HG02870 (cell line): ENCODE results near the gene PPP2R5E.
"Not testable (repeated sequence)": the region's sequence is repeated elsewhere in the genome, so short reads cannot be mapped to it uniquely, and the experiment has no call there.

Experiments
- ATAC-seq: cut with Tn5 transposase; IDR thresholded peaks from one replicate; pipeline ENCODE4 v1.9.1; 2021; ENCODE audit warnings: mild to moderate bottlenecking, moderate library complexity; ENCODE audit not compliant: unreplicated experiment

The PPP2R5E gene

DNA sequence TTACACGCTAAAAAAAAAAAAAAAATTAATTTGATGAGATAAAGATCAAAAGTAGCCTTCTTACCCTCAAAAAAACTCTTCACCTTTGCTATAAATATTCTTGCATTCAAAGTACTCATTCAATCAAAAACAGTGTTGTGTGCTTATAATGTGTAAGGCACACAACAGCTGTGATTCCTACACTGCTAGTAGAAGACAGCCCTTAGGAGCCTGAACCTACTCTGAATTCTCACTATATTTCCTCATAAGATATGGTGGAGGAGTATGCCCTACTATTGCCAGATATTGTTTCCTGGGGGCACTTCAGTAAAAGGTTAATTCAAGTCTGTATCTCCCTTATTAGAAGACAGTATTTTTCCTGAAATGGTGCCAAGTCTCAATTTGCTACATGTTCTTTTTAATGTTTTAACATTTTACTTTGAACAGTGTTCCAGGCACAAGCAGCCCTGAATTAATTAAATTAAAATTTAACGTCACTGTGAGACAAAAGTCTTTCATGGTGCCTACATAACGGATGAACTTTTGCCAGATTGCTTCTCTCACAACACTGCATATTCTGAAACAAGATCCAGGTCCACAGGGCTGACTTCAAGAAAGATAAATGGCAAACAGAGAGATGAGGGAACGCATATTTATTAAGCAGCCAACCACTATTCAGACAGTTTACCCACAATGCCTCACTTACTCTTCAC is 19.3 kb downstream of the PPP2R5E start:
- no peak for ATAC-seq

GRCh38 chr14:63522511-63522910 is 20.7 kb downstream of the PPP2R5E start:
- ATAC-seq = not testable (repeated sequence)

- ATAC-seq = no peak
These were observed 25.8 kb downstream of the PPP2R5E start for GRCh38 chr14:63517354-63517753.

GRCh38 chr14:63515240-63515639 is 27.9 kb downstream of the PPP2R5E start:
- ATAC-seq = no peak

GRCh38 chr14:63513756-63514155 is 29.4 kb downstream of the PPP2R5E start:
- ATAC-seq = no peak

DNA sequence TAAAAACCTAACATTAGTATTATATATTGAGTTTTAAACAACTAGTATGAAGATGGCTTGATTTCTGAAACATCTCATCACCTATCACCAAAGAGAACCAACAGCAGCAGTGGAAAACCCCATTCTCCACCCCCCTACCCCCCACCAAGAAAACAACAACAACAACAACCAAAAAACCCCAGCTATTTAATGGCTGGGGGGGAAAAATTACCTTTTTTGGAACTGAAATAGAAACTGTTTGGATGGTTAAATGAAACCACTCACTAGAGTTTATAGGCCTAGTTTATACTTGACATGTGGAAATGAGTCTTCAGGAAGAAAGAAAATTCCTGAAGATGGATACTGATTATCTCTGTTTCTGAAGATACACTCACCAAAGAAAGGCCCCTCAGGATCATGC is 30.3 kb downstream of the PPP2R5E start:
- no peak for ATAC-seq

- ATAC-seq = peak; percentile 94
These were observed 32.6 kb downstream of the PPP2R5E start for GRCh38 chr14:63510538-63510937.

- no peak for ATAC-seq
These were observed 35.1 kb downstream of the PPP2R5E start for GRCh38 chr14:63508033-63508432.

DNA sequence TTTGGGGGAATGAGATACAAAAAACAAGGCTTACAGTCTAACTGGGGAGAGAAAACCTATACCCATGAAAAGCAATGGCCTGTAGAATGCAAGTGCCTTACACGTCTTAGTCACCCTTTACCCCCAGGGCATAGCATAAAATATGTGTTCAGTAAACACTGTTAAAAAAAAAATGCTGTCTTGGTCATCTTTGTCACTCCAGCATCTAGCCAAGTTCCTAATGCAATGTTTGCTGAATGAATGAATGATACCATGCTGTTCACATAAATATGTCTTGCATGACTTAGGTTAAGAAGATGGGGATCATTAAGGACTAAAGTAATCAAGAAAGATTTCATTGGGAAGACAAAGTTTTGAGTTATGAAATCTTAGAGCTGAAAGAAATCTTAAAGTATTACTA is 38.5 kb downstream of the PPP2R5E start:
- no peak for ATAC-seq

DNA sequence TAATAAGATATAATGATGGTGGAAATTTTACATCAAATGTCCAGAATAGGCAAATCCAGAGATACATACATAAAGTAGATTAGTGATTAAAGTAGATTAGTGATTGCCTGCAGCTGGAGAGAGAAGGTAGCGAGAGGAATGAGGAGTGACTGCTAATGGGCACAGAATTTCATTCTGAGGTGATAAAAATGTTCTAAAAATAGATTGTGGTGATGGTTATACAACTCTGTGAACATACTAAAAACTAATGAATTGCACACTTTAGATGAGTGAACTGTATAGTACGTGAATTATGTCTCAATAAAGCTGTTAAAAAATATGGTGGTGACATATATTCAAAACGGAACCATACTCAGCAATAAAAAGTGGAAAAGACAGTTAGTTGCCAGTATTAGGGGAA is 41.7 kb downstream of the PPP2R5E start:
- no peak for ATAC-seq

- ATAC-seq = no peak
These were observed 43.4 kb downstream of the PPP2R5E start for GRCh38 chr14:63499701-63500250.

DNA sequence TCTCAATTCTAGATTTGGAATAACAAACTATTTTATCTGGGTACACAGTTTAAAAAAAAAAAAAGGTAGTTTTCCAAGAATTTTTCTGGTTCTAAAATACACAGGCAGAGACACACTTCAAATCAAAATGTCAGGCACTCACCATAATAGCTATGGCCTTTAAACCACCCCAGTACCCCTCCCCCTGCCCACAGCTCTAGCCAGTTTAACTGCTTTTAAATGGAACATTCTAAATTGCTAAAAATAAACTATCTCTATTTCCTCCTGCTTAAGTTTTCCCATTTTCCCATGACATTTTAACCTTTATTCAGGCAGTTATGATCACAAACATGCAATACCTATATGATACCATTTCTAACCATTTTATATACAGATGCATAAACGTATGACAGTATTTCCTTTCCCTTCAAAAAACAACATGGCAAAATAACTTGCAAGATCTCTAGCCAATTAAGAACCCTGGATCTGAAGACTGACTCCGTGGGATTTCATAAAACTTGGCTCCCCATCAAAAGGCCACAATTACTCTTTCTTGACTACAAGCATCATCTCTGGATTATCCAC is 46.3 kb downstream of the PPP2R5E start:
- no peak for ATAC-seq

- no peak for ATAC-seq
These were observed 49.9 kb downstream of the PPP2R5E start for GRCh38 chr14:63493246-63493645.

- ATAC-seq = no peak
These were observed 50.8 kb downstream of the PPP2R5E start for GRCh38 chr14:63492391-63492790.

DNA sequence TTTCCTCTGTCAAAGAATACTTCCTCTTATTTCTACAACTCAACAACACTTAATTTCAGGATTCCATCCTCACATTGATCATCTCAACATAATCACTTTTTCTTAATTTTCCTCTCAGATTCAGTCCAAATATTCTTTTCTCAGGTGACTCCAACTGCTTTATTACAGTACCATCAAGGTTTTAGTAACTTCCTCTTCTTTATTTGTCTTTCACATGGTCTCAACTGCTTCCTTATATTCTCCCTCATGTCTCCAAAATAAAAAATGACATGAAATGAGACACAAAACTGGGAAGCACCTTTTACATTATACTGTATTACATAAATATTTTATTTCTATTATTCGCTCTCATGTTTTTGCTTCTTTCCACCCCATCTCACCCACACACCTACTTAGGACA is 55.5 kb downstream of the PPP2R5E start:
- no peak for ATAC-seq

DNA sequence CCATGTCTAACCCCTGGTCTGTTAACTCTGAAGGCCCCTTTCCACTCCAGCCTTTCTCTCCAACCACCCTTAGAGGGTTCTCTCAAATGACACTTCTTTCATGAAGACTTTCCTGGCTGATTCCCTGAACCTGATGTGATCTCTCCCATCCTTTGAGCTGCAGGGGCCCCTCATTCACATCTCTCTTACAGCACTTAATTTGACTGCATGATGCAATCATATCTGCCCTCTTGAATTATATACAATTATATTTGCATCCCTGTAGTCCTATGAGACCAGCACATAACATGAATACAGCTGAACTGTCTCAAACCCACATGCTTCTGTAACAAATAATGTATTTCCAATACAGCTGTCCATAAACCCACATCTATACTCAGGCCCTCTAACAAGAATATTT is 56.4 kb downstream of the PPP2R5E start:
- ATAC-seq = no peak

GRCh38 chr14:63483315-63483714 is 59.9 kb downstream of the PPP2R5E start:
- no peak for ATAC-seq

GRCh38 chr14:63480599-63480998 is 62.6 kb downstream of the PPP2R5E start:
- no peak for ATAC-seq

GRCh38 chr14:63478437-63478852 is 64.7 kb downstream of the PPP2R5E start:
- peak; percentile 46 for ATAC-seq

DNA sequence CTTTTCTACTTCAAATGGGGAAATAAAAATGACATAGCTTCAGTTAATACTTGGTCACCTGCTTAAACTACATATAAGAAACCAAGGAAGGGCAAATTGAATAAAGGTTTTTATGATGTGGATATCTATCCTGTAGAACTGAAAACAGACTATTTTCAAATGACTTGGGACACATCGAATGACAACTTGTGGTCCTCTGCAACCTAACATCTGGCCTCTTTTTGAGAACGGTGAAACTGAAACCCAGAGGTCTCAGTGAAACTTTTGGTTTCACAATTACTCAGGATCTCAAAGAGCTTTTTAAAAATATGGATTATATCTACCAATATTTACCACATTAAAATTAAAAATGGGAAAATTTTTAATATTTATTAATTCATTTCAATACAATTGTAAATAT is 65.2 kb downstream of the PPP2R5E start:
- ATAC-seq = peak; percentile 88

GRCh38 chr14:63477556-63477955 is 65.6 kb downstream of the PPP2R5E start:
- no peak for ATAC-seq

DNA sequence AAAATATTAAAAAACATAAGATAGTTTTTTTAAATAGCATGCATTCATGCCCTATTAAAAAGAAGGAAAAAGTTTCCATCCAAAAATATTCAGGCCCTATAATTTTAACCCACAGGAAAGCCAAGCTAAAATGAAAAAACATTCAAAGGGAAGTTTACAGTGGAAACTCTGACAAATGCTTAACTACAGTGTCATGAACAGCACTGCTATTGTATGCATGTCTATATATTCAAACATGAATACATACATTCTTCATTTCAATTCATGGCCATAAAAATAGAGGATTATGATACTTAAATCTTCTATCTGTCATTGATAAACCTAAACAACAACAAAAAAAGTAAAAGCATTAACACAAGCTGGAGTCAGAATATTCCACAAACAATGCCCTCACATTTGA is 67.4 kb downstream of the PPP2R5E start:
- ATAC-seq = no peak

GRCh38 chr14:63474844-63475243 is 68.3 kb downstream of the PPP2R5E start:
- no peak for ATAC-seq
